ENCODE data around the gene ZBTB3.

ZBTB3 gene

DNA sequence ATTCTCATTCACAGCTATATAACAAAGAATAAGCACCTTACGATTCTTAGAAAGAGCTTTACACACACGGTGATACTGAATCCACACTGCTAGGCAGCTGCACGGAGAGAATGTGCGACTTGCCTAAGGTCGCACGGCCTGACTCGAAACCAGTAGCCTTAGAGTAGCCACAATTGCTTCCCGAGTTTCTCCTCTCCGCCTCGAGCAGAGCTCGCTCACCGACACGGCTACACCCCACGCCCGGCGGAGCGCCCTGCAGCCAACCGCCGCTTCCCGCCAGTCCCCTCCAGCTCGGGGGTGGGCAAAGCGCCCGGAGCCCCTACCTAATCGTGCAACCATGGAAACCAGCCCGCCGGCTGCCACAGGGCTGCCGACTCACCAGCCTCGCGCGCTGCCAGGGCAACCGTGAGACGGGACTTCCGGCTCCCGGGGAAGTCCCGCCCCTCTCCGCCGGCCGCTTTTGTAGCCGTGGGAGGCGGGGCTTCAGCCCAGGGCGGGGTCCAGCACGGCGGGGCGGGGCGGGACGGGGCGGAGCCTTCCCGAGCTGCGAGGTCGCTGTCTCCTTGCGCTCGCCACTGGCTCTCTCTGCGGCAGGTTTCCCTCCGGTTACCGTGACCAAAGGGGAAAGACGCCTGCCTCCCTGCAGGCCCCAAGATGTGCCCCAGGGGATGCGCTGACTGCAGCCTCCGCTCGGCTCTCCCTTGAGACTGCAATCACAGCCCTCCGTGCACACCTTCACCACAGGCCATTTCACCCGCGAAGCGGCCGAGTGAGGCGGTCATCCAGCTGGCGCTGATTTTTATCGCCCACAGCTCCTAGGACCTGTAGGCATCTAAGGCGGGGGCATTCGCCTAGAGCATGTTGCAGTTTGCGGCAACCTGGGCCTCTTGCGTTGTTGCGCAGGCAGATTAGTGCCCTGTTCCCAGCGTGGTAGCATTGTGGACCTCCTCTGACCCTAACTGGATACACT, 47.8 kb downstream of the ZBTB3 start (continued):
- TF ChIP-seq, protein P1, sequence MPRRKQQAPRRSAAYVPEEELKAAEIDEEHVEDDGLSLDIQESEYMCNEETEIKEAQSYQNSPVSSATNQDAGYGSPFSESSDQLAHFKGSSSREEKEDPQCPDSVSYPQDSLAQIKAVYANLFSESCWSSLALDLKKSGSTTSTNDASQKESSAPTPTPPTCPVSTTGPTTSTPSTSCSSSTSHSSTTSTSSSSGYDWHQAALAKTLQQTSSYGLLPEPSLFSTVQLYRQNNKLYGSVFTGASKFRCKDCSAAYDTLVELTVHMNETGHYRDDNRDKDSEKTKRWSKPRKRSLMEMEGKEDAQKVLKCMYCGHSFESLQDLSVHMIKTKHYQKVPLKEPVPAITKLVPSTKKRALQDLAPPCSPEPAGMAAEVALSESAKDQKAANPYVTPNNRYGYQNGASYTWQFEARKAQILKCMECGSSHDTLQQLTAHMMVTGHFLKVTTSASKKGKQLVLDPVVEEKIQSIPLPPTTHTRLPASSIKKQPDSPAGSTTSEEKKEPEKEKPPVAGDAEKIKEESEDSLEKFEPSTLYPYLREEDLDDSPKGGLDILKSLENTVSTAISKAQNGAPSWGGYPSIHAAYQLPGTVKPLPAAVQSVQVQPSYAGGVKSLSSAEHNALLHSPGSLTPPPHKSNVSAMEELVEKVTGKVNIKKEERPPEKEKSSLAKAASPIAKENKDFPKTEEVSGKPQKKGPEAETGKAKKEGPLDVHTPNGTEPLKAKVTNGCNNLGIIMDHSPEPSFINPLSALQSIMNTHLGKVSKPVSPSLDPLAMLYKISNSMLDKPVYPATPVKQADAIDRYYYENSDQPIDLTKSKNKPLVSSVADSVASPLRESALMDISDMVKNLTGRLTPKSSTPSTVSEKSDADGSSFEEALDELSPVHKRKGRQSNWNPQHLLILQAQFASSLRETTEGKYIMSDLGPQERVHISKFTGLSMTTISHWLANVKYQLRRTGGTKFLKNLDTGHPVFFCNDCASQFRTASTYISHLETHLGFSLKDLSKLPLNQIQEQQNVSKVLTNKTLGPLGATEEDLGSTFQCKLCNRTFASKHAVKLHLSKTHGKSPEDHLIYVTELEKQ (tag by site-specific recombination; IDR thresholded peaks at IDR 0.05; ENCODE audit: borderline replicate concordance) = no peak
- TF ChIP-seq ZNF146 (tag by site-specific recombination; IDR thresholded peaks at IDR 0.05) (no peak), ZNF510 (tag by site-specific recombination; IDR thresholded peaks at IDR 0.05; ENCODE audit: insufficient replicate concordance) (no peak), ZNF610 (tag by site-specific recombination; IDR thresholded peaks at IDR 0.05; ENCODE audit: borderline replicate concordance) (no peak), ZNF654 (tag by site-specific recombination; IDR thresholded peaks at IDR 0.05; ENCODE audit: low read depth) (no peak), ZNF202 (tag by site-specific recombination; IDR thresholded peaks at IDR 0.05; ENCODE audit: borderline replicate concordance) (no peak), ZNF549 (tag by site-specific recombination; IDR thresholded peaks at IDR 0.05) (no peak), HOXC10 (CRISPR knock-in tag; IDR thresholded peaks at IDR 0.05) (no peak), ZNF707 (tag by site-specific recombination; IDR thresholded peaks at IDR 0.05) (no peak), ZNF433 (tag by site-specific recombination; IDR thresholded peaks at IDR 0.05; ENCODE audit: low read depth) (no peak), ZNF155 (tag by site-specific recombination; IDR thresholded peaks at IDR 0.05) (no peak), ZFP37 (tag by site-specific recombination; IDR thresholded peaks at IDR 0.05) (no peak), ZBTB20 (tag by site-specific recombination; IDR thresholded peaks at IDR 0.05) (no peak), GLIS2 (tag by site-specific recombination; IDR thresholded peaks at IDR 0.05) (peak; percentile 51), ZNF600 (tag by site-specific recombination; IDR thresholded peaks at IDR 0.05) (no peak), ZSCAN16 (tag by site-specific recombination; IDR thresholded peaks at IDR 0.05) (no peak), HOXD13 (CRISPR knock-in tag; IDR thresholded peaks at IDR 0.05; ENCODE audit: borderline replicate concordance) (0 out of 2 replicates have a peak, but pooled peaks have one; percentile 9), KLF9 (tag by site-specific recombination; IDR thresholded peaks at IDR 0.05; ENCODE audit: low read depth) (peak; percentile 34; the same call in 1 of the 2 replicates), ZFP69B (tag by site-specific recombination; IDR thresholded peaks at IDR 0.05) (no peak), ZNF585B (tag by site-specific recombination; IDR thresholded peaks at IDR 0.05) (no peak), ZNF157 (tag by site-specific recombination; IDR thresholded peaks at IDR 0.05) (no peak), ZNF701 (tag by site-specific recombination; IDR thresholded peaks at IDR 0.05) (no peak)
- TF ChIP-seq, protein P2, sequence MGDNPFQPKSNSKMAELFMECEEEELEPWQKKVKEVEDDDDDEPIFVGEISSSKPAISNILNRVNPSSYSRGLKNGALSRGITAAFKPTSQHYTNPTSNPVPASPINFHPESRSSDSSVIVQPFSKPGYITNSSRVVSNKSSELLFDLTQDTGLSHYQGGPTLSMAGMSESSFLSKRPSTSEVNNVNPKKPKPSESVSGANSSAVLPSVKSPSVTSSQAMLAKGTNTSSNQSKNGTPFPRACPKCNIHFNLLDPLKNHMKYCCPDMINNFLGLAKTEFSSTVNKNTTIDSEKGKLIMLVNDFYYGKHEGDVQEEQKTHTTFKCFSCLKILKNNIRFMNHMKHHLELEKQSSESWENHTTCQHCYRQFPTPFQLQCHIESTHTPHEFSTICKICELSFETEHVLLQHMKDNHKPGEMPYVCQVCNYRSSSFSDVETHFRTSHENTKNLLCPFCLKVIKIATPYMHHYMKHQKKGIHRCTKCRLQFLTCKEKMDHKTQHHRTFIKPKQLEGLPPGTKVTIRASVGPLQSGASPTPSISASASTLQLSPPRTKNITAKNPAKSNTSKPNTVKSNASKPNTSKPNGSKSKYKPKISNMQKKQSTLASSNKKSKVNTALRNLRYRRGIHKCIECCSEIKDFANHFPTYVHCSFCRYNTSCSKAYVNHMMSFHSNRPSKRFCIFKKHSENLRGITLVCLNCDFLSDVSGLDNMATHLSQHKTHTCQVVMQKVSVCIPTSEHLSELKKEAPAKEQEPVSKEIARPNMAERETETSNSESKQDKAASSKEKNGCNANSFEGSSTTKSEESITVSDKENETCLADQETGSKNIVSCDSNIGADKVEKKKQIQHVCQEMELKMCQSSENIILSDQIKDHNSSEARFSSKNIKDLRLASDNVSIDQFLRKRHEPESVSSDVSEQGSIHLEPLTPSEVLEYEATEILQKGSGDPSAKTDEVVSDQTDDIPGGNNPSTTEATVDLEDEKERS (tag by site-specific recombination; IDR thresholded peaks at IDR 0.05) = no peak
- TF ChIP-seq, protein P3, sequence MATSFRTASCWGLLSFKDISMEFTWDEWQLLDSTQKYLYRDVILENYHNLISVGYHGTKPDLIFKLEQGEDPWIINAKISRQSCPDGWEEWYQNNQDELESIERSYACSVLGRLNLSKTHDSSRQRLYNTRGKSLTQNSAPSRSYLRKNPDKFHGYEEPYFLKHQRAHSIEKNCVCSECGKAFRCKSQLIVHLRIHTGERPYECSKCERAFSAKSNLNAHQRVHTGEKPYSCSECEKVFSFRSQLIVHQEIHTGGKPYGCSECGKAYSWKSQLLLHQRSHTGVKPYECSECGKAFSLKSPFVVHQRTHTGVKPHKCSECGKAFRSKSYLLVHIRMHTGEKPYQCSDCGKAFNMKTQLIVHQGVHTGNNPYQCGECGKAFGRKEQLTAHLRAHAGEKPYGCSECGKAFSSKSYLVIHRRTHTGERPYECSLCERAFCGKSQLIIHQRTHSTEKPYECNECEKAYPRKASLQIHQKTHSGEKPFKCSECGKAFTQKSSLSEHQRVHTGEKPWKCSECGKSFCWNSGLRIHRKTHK (tag by site-specific recombination; IDR thresholded peaks at IDR 0.05) = no peak
- TF ChIP-seq, protein P4, sequence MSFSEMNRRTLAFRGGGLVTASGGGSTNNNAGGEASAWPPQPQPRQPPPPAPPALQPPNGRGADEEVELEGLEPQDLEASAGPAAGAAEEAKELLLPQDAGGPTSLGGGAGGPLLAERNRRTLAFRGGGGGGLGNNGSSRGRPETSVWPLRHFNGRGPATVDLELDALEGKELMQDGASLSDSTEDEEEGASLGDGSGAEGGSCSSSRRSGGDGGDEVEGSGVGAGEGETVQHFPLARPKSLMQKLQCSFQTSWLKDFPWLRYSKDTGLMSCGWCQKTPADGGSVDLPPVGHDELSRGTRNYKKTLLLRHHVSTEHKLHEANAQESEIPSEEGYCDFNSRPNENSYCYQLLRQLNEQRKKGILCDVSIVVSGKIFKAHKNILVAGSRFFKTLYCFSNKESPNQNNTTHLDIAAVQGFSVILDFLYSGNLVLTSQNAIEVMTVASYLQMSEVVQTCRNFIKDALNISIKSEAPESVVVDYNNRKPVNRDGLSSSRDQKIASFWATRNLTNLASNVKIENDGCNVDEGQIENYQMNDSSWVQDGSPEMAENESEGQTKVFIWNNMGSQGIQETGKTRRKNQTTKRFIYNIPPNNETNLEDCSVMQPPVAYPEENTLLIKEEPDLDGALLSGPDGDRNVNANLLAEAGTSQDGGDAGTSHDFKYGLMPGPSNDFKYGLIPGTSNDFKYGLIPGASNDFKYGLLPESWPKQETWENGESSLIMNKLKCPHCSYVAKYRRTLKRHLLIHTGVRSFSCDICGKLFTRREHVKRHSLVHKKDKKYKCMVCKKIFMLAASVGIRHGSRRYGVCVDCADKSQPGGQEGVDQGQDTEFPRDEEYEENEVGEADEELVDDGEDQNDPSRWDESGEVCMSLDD (tag by site-specific recombination; IDR thresholded peaks at IDR 0.05) = no peak

Data from HEK293 (cell line).